Activated CD4-positive, alpha-beta T cell treated with anti-CD3 and anti-CD28 coated beads, Interleukin-2, amount 10 ng/mL, durations not matched to agents 7 days and 5 days (primary cell): ENCODE data around the gene ELL2. TPM values are rescaled to one million over a fixed set of nuclear protein-coding genes. Genes with fewer than 3 reads are reported as not detected.

ENCODE experiments used
- CTCF ChIA-PET: fragments of 350-600 bp; sonication (Branson Sonifier 250); formaldehyde crosslinking; loops from one replicate; lab custom pipeline; 2021; ENCODE audit warnings: antibody characterized with exemption; lab: Charles Lee
- POLR2A ChIA-PET: fragments of 350-600 bp; sonication (Branson Sonifier 250); formaldehyde crosslinking; loops from one replicate; lab custom pipeline; 2021; ENCODE audit warnings: antibody characterized with exemption; lab: Charles Lee
- DNase-seq: peaks from one replicate; pipeline ENCODE4 v3.0.0-alpha.2; 2020
- H3K27ac Mint-ChIP-seq: one replicate; pipeline ENCODE4 v1.8.0; 2021; ENCODE audit warnings: mild to moderate bottlenecking, moderate library complexity, mixed read lengths
- H3K27me3 Mint-ChIP-seq: one replicate; pipeline ENCODE4 v1.8.0; 2021; ENCODE audit warnings: mixed read lengths
- H3K36me3 Mint-ChIP-seq: one replicate; pipeline ENCODE4 v1.8.0; 2021; ENCODE audit warnings: low read depth, mixed read lengths
- H3K4me1 Mint-ChIP-seq: one replicate; pipeline ENCODE4 v1.8.0; 2021; ENCODE audit warnings: mixed read lengths
- H3K4me3 Mint-ChIP-seq: one replicate; pipeline ENCODE4 v1.8.0; 2021; ENCODE audit warnings: mild to moderate bottlenecking, moderate library complexity, mixed read lengths
- H3K9me3 Mint-ChIP-seq: one replicate; pipeline ENCODE4 v1.8.0; 2021; ENCODE audit warnings: mixed read lengths
- total RNA-seq, 2 experiments: library from RNA; stranded (reverse); gene quantifications; one replicate each; pipeline ENCODE4 v1.2.3, GENCODE V29; 2021

ELL2 gene
- total RNA-seq, 2 experiments from 2014 or later: 12.5 to 14.7 TPM

- H3K36me3 Mint-ChIP-seq: no peaks in the 10 kb centered on the region
- ChIA-PET CTCF (no interaction called here), POLR2A (no interaction called here)
- DNase-seq: no peak
- no peak overlapping the region for H3K27ac Mint-ChIP-seq
- no peaks in the 10 kb centered on the region for H3K9me3 Mint-ChIP-seq
- H3K27me3 Mint-ChIP-seq: peaks cover 5% of the 10 kb centered on the region
- H3K4me1 Mint-ChIP-seq: no peaks in the 10 kb centered on the region
- no peak overlapping the region for H3K4me3 Mint-ChIP-seq
Observed at GRCh38 chr5:95993266-95993665, 31.6 kb upstream of the ELL2 start.

GRCh38 chr5:95989283-95990048 is 27.8 kb upstream of the ELL2 start:
- Mint-ChIP-seq H3K27ac (no peak overlapping the region), H3K27me3 (peaks cover 5% of the 10 kb centered on the region), H3K9me3 (no peaks in the 10 kb centered on the region), H3K4me3 (no peak overlapping the region), H3K36me3 (no peaks in the 10 kb centered on the region), H3K4me1 (no peaks in the 10 kb centered on the region)
- no peak for DNase-seq
- ChIA-PET CTCF (interaction anchor here (0.6 to 1.1 kb wide), 3 partner anchors 16 to 118 kb away, joined by 3 to 5 read pairs (median 3); no protein-coding TSS in a partner anchor), POLR2A (no interaction called here)

GRCh38 chr5:95988877-95989276 is 27.2 kb upstream of the ELL2 start:
- Mint-ChIP-seq H3K4me1 (no peaks in the 10 kb centered on the region), H3K36me3 (no peaks in the 10 kb centered on the region), H3K9me3 (no peaks in the 10 kb centered on the region), H3K27ac (no peak overlapping the region), H3K4me3 (no peak overlapping the region), H3K27me3 (peaks cover 3% of the 10 kb centered on the region)
- ChIA-PET CTCF (interaction anchor here (0.9 to 1.1 kb wide), 2 partner anchors 10 to 15 kb away, joined by 3 read pairs; no protein-coding TSS in a partner anchor), POLR2A (no interaction called here)
- DNase-seq: no peak

GRCh38 chr5:95988094-95988493 is 26.4 kb upstream of the ELL2 start:
- Mint-ChIP-seq H3K27me3 (peaks cover 3% of the 10 kb centered on the region), H3K36me3 (no peaks in the 10 kb centered on the region), H3K4me3 (no peak overlapping the region), H3K27ac (no peak overlapping the region), H3K9me3 (no peaks in the 10 kb centered on the region), H3K4me1 (no peaks in the 10 kb centered on the region)
- CTCF ChIA-PET: interaction anchor here (0.9 kb wide), 1 partner anchor 9 kb away, joined by 3 read pairs; no protein-coding TSS in a partner anchor
- DNase-seq: no peak
- POLR2A ChIA-PET: no interaction called here

- H3K36me3 Mint-ChIP-seq: no peaks in the 10 kb centered on the region
- DNase-seq: no peak
- H3K27me3 Mint-ChIP-seq: no peaks in the 10 kb centered on the region
- H3K27ac Mint-ChIP-seq: no peak overlapping the region
- ChIA-PET POLR2A (no interaction called here), CTCF (interaction anchor here (0.7 to 1.9 kb wide), 3 partner anchors 9 to 12 kb away, joined by 3 to 10 read pairs (median 5); no protein-coding TSS in a partner anchor)
- H3K4me3 Mint-ChIP-seq: no peak overlapping the region
- H3K9me3 Mint-ChIP-seq: no peaks in the 10 kb centered on the region
- H3K4me1 Mint-ChIP-seq: no peaks in the 10 kb centered on the region
Observed at GRCh38 chr5:95986937-95987520, 25.4 kb upstream of the ELL2 start.

- Mint-ChIP-seq H3K4me3 (no peak overlapping the region), H3K9me3 (no peaks in the 10 kb centered on the region), H3K27me3 (no peaks in the 10 kb centered on the region), H3K4me1 (no peaks in the 10 kb centered on the region), H3K36me3 (no peaks in the 10 kb centered on the region), H3K27ac (no peak overlapping the region)
- DNase-seq: no peak
- POLR2A ChIA-PET: interaction anchor here (0.6 kb wide), 1 partner anchor 73 kb away, joined by 3 read pairs; no protein-coding TSS in a partner anchor
- CTCF ChIA-PET: interaction anchor here (0.8 to 1.9 kb wide), 5 partner anchors 8 to 110 kb away, joined by 3 to 10 read pairs (median 4); partner anchors contain the start of gene ELL2
Observed at GRCh38 chr5:95986001-95986400, 24.4 kb upstream of the ELL2 start.

GRCh38 chr5:95985249-95985648 is 23.6 kb upstream of the ELL2 start:
- H3K27ac Mint-ChIP-seq: no peak overlapping the region
- H3K27me3 Mint-ChIP-seq: no peaks in the 10 kb centered on the region
- no peaks in the 10 kb centered on the region for H3K36me3 Mint-ChIP-seq
- no peak overlapping the region for H3K4me3 Mint-ChIP-seq
- ChIA-PET CTCF (interaction anchor here (1.3 to 1.5 kb wide), 3 partner anchors 12 to 23 kb away, joined by 3 to 5 read pairs (median 4); partner anchors contain the start of gene ELL2), POLR2A (no interaction called here)
- H3K4me1 Mint-ChIP-seq: no peaks in the 10 kb centered on the region
- no peak for DNase-seq
- no peaks in the 10 kb centered on the region for H3K9me3 Mint-ChIP-seq

- no peaks in the 10 kb centered on the region for H3K27me3 Mint-ChIP-seq
- no peak for DNase-seq
- no peaks in the 10 kb centered on the region for H3K9me3 Mint-ChIP-seq
- no peak overlapping the region for H3K4me3 Mint-ChIP-seq
- H3K27ac Mint-ChIP-seq: no peak overlapping the region
- no peaks in the 10 kb centered on the region for H3K36me3 Mint-ChIP-seq
- no peaks in the 10 kb centered on the region for H3K4me1 Mint-ChIP-seq
- POLR2A ChIA-PET: no interaction called here
- CTCF ChIA-PET: interaction anchor here (1.3 kb wide), 1 partner anchor 17 kb away, joined by 3 read pairs; no protein-coding TSS in a partner anchor
Observed at GRCh38 chr5:95984287-95984938, 22.8 kb upstream of the ELL2 start.

- Mint-ChIP-seq H3K27ac (no peak overlapping the region), H3K4me1 (no peaks in the 10 kb centered on the region), H3K36me3 (no peaks in the 10 kb centered on the region), H3K27me3 (no peaks in the 10 kb centered on the region), H3K9me3 (no peaks in the 10 kb centered on the region), H3K4me3 (no peak overlapping the region)
- CTCF ChIA-PET: interaction anchor here (0.6 kb wide), 1 partner anchor 104 kb away, joined by 3 read pairs; no protein-coding TSS in a partner anchor
- POLR2A ChIA-PET: no interaction called here
- no peak for DNase-seq
Observed at GRCh38 chr5:95983509-95983908, 21.9 kb upstream of the ELL2 start.

GRCh38 chr5:95983080-95983479 is 21.4 kb upstream of the ELL2 start:
- DNase-seq: no peak
- POLR2A ChIA-PET: no interaction called here
- Mint-ChIP-seq H3K27me3 (peaks cover 3% of the 10 kb centered on the region), H3K36me3 (no peaks in the 10 kb centered on the region), H3K4me3 (no peak overlapping the region), H3K4me1 (no peaks in the 10 kb centered on the region), H3K27ac (no peak overlapping the region), H3K9me3 (no peaks in the 10 kb centered on the region)
- CTCF ChIA-PET: no interaction called here

- no peak overlapping the region for H3K27ac Mint-ChIP-seq
- no peak for DNase-seq
- no peaks in the 10 kb centered on the region for H3K36me3 Mint-ChIP-seq
- ChIA-PET POLR2A (no interaction called here), CTCF (interaction anchor here (2.0 to 6.3 kb wide), 2 partner anchors 10 to 15 kb away, joined by 10 to 36 read pairs; partner anchors contain the start of gene ELL2)
- H3K4me1 Mint-ChIP-seq: peaks cover 7% of the 10 kb centered on the region
- H3K9me3 Mint-ChIP-seq: no peaks in the 10 kb centered on the region
- H3K27me3 Mint-ChIP-seq: peaks cover 3% of the 10 kb centered on the region
- H3K4me3 Mint-ChIP-seq: no peak overlapping the region
Observed at GRCh38 chr5:95976606-95977005, 15.0 kb upstream of the ELL2 start.

GRCh38 chr5:95975703-95976102 is 14.1 kb upstream of the ELL2 start:
- H3K4me3 Mint-ChIP-seq: no peak overlapping the region
- no peaks in the 10 kb centered on the region for H3K9me3 Mint-ChIP-seq
- no peaks in the 10 kb centered on the region for H3K36me3 Mint-ChIP-seq
- H3K4me1 Mint-ChIP-seq: peaks cover 7% of the 10 kb centered on the region
- no peak for DNase-seq
- POLR2A ChIA-PET: no interaction called here
- peaks cover 3% of the 10 kb centered on the region for H3K27me3 Mint-ChIP-seq
- CTCF ChIA-PET: interaction anchor here (6.3 kb wide), 1 partner anchor 14 kb away, joined by 36 read pairs; the partner anchor contains the start of gene ELL2
- H3K27ac Mint-ChIP-seq: no peak overlapping the region
